GM18907 (cell line): ENCODE results near the gene RPS26.
"Not testable (repeated sequence)": the region's sequence is repeated elsewhere in the genome, so short reads cannot be mapped to it uniquely, and the experiment has no call there.

Source experiments
- ATAC-seq: cut with Tn5 transposase; IDR thresholded peaks from one replicate; pipeline ENCODE4 v1.9.1; 2021; ENCODE audit warnings: mild to moderate bottlenecking, moderate library complexity; ENCODE audit not compliant: unreplicated experiment

Gene RPS26

GRCh38 chr12:56020423-56021184 lies 21.1 kb upstream of the RPS26 start, which contains the start of gene IKZF4:
TSS of gene IKZF4 (plus strand) at chr12:56021043. CDS start at chr12:56021494, 451 bp downstream.
- no peak for ATAC-seq

- ATAC-seq, result no peak
Observed at GRCh38 chr12:56021889-56022497, 19.7 kb upstream of the RPS26 start.

- no peak for ATAC-seq
Observed at GRCh38 chr12:56028511-56029165, 13.1 kb upstream of the RPS26 start.

- no peak for ATAC-seq
Observed at GRCh38 chr12:56029166-56029519, 12.6 kb upstream of the RPS26 start.

GRCh38 chr12:56029666-56030293 lies 11.9 kb upstream of the RPS26 start:
- ATAC-seq, result no peak

- no peak for ATAC-seq
Observed at GRCh38 chr12:56031987-56032386, 9.7 kb upstream of the RPS26 start.

- ATAC-seq, result no peak
Observed at GRCh38 chr12:56034586-56035332, 7.0 kb upstream of the RPS26 start.

- ATAC-seq, result no peak
Observed at GRCh38 chr12:56037161-56037560, 4.6 kb upstream of the RPS26 start.

- no peak for ATAC-seq
Observed at GRCh38 chr12:56038022-56038655, 3.6 kb upstream of the RPS26 start.

GRCh38 chr12:56040151-56040550 lies 1.6 kb upstream of the RPS26 start:
- no peak for ATAC-seq

GRCh38 chr12:56040963-56041551 lies 661 bp upstream of the RPS26 start:
- peak; percentile 3 for ATAC-seq

- ATAC-seq, result not testable (repeated sequence)
Observed at GRCh38 chr12:56042430-56042813, 704 bp downstream of the RPS26 start.

GRCh38 chr12:56042843-56043242 lies 1.1 kb downstream of the RPS26 start:
- no peak for ATAC-seq

- ATAC-seq, result no peak
Observed at GRCh38 chr12:56046027-56046780, 4.5 kb downstream of the RPS26 start.

- ATAC-seq, result no peak
Observed at GRCh38 chr12:56053407-56053893, 11.7 kb downstream of the RPS26 start.

GRCh38 chr12:56059964-56060363 lies 18.2 kb downstream of the RPS26 start:
- ATAC-seq, result not testable (repeated sequence)

- no peak for ATAC-seq
Observed at GRCh38 chr12:56061982-56062381, 20.3 kb downstream of the RPS26 start.

GRCh38 chr12:56062996-56063395 lies 21.3 kb downstream of the RPS26 start:
- no peak for ATAC-seq

GRCh38 chr12:56071648-56072047 lies 29.9 kb downstream of the RPS26 start:
- no peak for ATAC-seq
